Vagina (tissue), 2 donors: ENCODE measurements around the gene NEDD4L.

Experiments used
- CTCF ChIP-seq, 3 experiments: fragments of 450-650 bp in 2 of 3; fragments of 200-600 bp in 1 of 3; sonication (generic) in 1 of 3; IDR thresholded peaks; one replicate each; pipeline ENCODE4 v1.5.1; 2017 to 2019; ENCODE audit warnings: antibody characterized with exemption in 3 of 3, mild to moderate bottlenecking in 2 of 3, moderate library complexity in 2 of 3
- POLR2AphosphoS5 ChIP-seq, 2 donors: sonication (generic); formaldehyde crosslinking; IDR thresholded peaks; one replicate each; pipeline ENCODE4 v1.9.0; 2017; ENCODE audit warnings: antibody characterized with exemption in 2 of 2, mild to moderate bottlenecking in 2 of 2, low read depth in 1 of 2; ENCODE audit not compliant: insufficient read depth in 1 of 2

- TF ChIP-seq CTCF (IDR thresholded peaks at IDR 0.05), result no peak
- no peak for TF ChIP-seq POLR2AphosphoS5 (IDR thresholded peaks at IDR 0.05; ENCODE audit: insufficient read depth in 1 of 2, low read depth in 1 of 2)
These were observed 57.3 kb downstream of the NEDD4L start for GRCh38 chr18:58101291-58101794.
